GM19438 (cell line): Measurements from ENCODE around the gene TRIM52.

Experiments used
- ATAC-seq: cut with Tn5 transposase; IDR thresholded peaks from one replicate; pipeline ENCODE4 v1.9.1; 2021; ENCODE audit warnings: low read depth; ENCODE audit not compliant: unreplicated experiment

Gene TRIM52

GRCh38 chr5:181234455-181235306, 26.3 kb downstream of the TRIM52 start:
- ATAC-seq: no peak

- ATAC-seq: no peak
Observed at GRCh38 chr5:181233801-181234454, 27.0 kb downstream of the TRIM52 start.

- no peak for ATAC-seq
Observed at GRCh38 chr5:181233088-181233800, 27.7 kb downstream of the TRIM52 start.

GRCh38 chr5:181232593-181232992, 28.4 kb downstream of the TRIM52 start:
- ATAC-seq: no peak

- ATAC-seq: no peak
Observed at GRCh38 chr5:181231432-181231831, 29.5 kb downstream of the TRIM52 start.

- ATAC-seq: no peak
Observed at GRCh38 chr5:181230551-181230950, 30.4 kb downstream of the TRIM52 start.

- no peak for ATAC-seq
Observed at GRCh38 chr5:181229996-181230395, 30.9 kb downstream of the TRIM52 start.

- no peak for ATAC-seq
Observed at GRCh38 chr5:181224390-181225229, 36.3 kb downstream of the TRIM52 start.

- no peak for ATAC-seq
Observed at GRCh38 chr5:181223729-181224389, 37.1 kb downstream of the TRIM52 start.

GRCh38 chr5:181223058-181223728, 37.8 kb downstream of the TRIM52 start, which contains the start of gene TRIM41:
TRIM41 (plus strand) TSS chr5:181223281; CDS start chr5:181224000, 719 bp downstream.
- peak; percentile 55 for ATAC-seq

GRCh38 chr5:181222630-181223057, 38.3 kb downstream of the TRIM52 start:
- peak; percentile 2 for ATAC-seq

- peak; percentile 36 for ATAC-seq
Observed at GRCh38 chr5:181221792-181222629, 38.9 kb downstream of the TRIM52 start.

GRCh38 chr5:181221105-181221791, 39.7 kb downstream of the TRIM52 start:
- ATAC-seq: no peak

GRCh38 chr5:181220178-181220515, 40.8 kb downstream of the TRIM52 start:
- no peak for ATAC-seq

- ATAC-seq: no peak
Observed at GRCh38 chr5:181219262-181220177, 41.4 kb downstream of the TRIM52 start.

- no peak for ATAC-seq
Observed at GRCh38 chr5:181218795-181219124, 42.2 kb downstream of the TRIM52 start.

- ATAC-seq: no peak
Observed at GRCh38 chr5:181217803-181218062, 43.2 kb downstream of the TRIM52 start.
